Neural crest cell (in vitro differentiated cells): ENCODE results near the gene CLIC1. TPM values are rescaled to one million over a fixed set of nuclear protein-coding genes. Genes with fewer than 3 reads are reported as not detected.

Source experiments
- DNase-seq: peaks from one replicate; pipeline ENCODE4 v3.0.0; 2021; ENCODE audit warnings: low read depth, mixed read lengths, low spot score
- H3K27ac Mint-ChIP-seq: one replicate; pipeline ENCODE4 v1.8.0; 2021; ENCODE audit warnings: mild to moderate bottlenecking, mixed read lengths; ENCODE audit not compliant: unreplicated experiment
- H3K27me3 Mint-ChIP-seq: 2 replicates; pipeline ENCODE4 v1.8.0; 2021; ENCODE audit warnings: low read depth, mild to moderate bottlenecking, mixed read lengths
- H3K36me3 Mint-ChIP-seq: 2 replicates; pipeline ENCODE4 v1.8.0; 2021; ENCODE audit warnings: low read depth, mild to moderate bottlenecking, mixed read lengths
- H3K4me1 Mint-ChIP-seq: 2 replicates; pipeline ENCODE4 v1.8.0; 2021; ENCODE audit warnings: mixed read lengths
- H3K4me3 Mint-ChIP-seq: one replicate; pipeline ENCODE4 v1.8.0; 2021; ENCODE audit warnings: mild to moderate bottlenecking, mixed read lengths
- H3K9me3 Mint-ChIP-seq: 2 replicates; pipeline ENCODE4 v1.8.0; 2021; ENCODE audit warnings: mixed read lengths
- CTCF ChIP-seq: fragments of 200-600 bp; sonication (generic); conservative IDR thresholded peaks from 2 replicates; pipeline ENCODE4 v1.5.0; 2021; ENCODE audit warnings: antibody characterized with exemption, mild to moderate bottlenecking
- total RNA-seq: library from RNA; stranded (reverse); gene quantifications from 2 replicates; pipeline ENCODE4 v1.2.1, GENCODE V29; 2021

The CLIC1 gene
- total RNA-seq, 1 donor from 2014 or later, result 313 TPM

DNA sequence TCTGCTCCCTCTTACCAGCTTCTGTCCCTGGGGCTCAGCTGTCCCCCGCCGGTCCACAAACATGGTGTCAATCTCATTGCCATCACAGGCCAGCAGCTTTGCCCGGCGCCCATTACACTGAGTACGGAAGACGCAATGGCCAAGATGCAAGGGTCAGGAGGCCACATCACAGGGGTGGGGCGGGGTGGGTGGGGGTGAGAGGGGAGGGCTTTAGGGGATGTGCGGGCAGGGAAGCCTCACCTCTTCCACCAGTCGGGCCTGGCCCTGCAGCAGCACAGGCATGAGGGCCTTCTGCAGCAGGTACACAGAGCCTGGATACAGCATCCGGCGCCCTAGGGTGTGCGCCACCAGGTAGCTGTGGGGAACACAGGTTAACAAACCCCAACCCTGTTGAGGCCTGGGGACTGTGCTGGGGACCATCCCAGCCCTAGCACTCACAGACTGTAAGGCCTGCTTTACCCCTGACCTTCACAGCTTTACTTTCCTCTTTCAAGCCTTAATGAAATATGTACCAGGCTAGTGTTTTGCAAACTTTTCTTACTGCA lies 44.7 kb downstream of the CLIC1 start:
- TF ChIP-seq CTCF, result no peak
- no peaks in the 10 kb centered on the region for H3K9me3 Mint-ChIP-seq
- DNase-seq, result no peak
- no peaks in the 10 kb centered on the region for H3K27me3 Mint-ChIP-seq
- H3K4me3 Mint-ChIP-seq, result no peak overlapping the region
- no peak overlapping the region for H3K27ac Mint-ChIP-seq
- peaks cover 6% of the 10 kb centered on the region for H3K36me3 Mint-ChIP-seq
- no peaks in the 10 kb centered on the region for H3K4me1 Mint-ChIP-seq

- no peak overlapping the region for H3K4me3 Mint-ChIP-seq
- no peaks in the 10 kb centered on the region for H3K4me1 Mint-ChIP-seq
- H3K27me3 Mint-ChIP-seq, result no peaks in the 10 kb centered on the region
- peak overlapping the region; percentile 83 for H3K27ac Mint-ChIP-seq
- H3K9me3 Mint-ChIP-seq, result no peaks in the 10 kb centered on the region
- peaks cover 9% of the 10 kb centered on the region for H3K36me3 Mint-ChIP-seq
- TF ChIP-seq CTCF, result no peak
- no peak for DNase-seq
Observed at GRCh38 chr6:31691078-31691463, 45.3 kb downstream of the CLIC1 start.

GRCh38 chr6:31690231-31691077 lies 45.9 kb downstream of the CLIC1 start:
- no peak for TF ChIP-seq CTCF

DNA sequence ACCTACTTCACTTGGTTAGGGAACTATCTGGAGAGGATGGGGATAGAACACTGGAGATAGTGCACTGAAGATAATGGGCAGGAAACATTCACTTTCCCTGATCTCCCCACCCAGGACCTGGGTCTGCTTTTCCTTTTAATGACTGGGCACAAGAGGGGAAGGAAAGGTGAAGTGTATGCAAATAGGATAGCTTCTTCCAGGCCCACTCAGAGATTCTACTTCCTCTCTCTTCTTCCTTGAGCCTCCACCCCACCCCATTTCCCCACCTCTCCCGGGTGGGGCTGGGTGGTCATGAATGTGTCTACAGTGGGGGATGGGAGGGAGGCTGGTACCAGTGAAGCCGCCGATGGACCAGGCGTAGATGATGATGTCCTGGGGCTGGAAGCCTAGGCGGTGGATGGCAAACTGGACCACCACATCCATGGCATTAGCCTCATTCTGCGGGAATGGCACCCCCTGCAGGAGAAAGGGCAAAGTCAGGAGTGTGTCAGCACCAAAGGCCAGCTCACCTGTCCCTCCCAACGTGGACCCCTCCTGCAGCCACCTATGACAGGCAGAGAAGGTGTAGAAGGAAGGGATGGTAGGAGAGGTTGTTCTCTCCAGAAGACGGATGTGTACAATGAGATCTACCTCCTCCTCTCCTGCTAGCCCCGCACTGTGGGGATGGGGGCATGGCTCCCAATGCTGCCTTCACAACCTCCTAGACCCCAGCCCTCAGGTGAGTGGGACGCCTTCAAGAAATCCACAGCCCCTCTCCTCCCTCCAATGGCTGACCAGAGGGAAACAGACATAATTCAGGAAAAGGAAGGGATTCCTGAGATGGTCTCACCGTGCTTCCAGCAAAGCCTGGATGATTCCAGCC lies 46.9 kb downstream of the CLIC1 start:
- Mint-ChIP-seq H3K36me3 (peaks cover 6% of the 10 kb centered on the region), H3K4me1 (no peaks in the 10 kb centered on the region), H3K9me3 (no peaks in the 10 kb centered on the region), H3K27me3 (no peaks in the 10 kb centered on the region), H3K4me3 (no peak overlapping the region), H3K27ac (no peak overlapping the region)
- DNase-seq, result no peak
- TF ChIP-seq CTCF, result peak; percentile 41

More at GRCh38 chr6:31690231-31691077, 45.9 kb downstream of the CLIC1 start:
- Mint-ChIP-seq H3K9me3 (no peaks in the 10 kb centered on the region), H3K4me3 (no peak overlapping the region), H3K36me3 (peaks cover 9% of the 10 kb centered on the region), H3K27ac (peak overlapping the region; percentile 83), H3K27me3 (no peaks in the 10 kb centered on the region), H3K4me1 (no peaks in the 10 kb centered on the region)
- no peak for DNase-seq

GRCh38 chr6:31687860-31688693 lies 48.3 kb downstream of the CLIC1 start:
- peaks cover 6% of the 10 kb centered on the region for H3K4me1 Mint-ChIP-seq
- peaks cover 6% of the 10 kb centered on the region for H3K36me3 Mint-ChIP-seq
- peak overlapping the region; percentile 57 for H3K27ac Mint-ChIP-seq
- no peaks in the 10 kb centered on the region for H3K9me3 Mint-ChIP-seq
- no peak for DNase-seq
- TF ChIP-seq CTCF, result no peak
- H3K27me3 Mint-ChIP-seq, result no peaks in the 10 kb centered on the region
- no peak overlapping the region for H3K4me3 Mint-ChIP-seq
